Hepatocyte (in vitro differentiated cells): ENCODE measurements around the gene RFNG. TPM values are rescaled to one million over a fixed set of nuclear protein-coding genes. Genes with fewer than 3 reads are reported as not detected.

ENCODE experiments used
- DNase-seq: peaks from one replicate; pipeline ENCODE4 v3.0.0-alpha.2; 2016; ENCODE audit warnings: low spot score
- H2AFZ ChIP-seq: fragments of 200-600 bp; sonication (generic); 2 replicates; pipeline ENCODE4 v1.6.0; 2016; ENCODE audit warnings: antibody characterized with exemption, mild to moderate bottlenecking
- H3K27ac ChIP-seq: fragments of 200-600 bp; sonication (generic); 2 replicates; pipeline ENCODE4 v1.5.1; 2016; ENCODE audit warnings: mild to moderate bottlenecking
- H3K27me3 ChIP-seq: fragments of 200-600 bp; sonication (generic); 2 replicates; pipeline ENCODE4 v1.6.1; 2016
- H3K36me3 ChIP-seq: fragments of 200-600 bp; sonication (generic); replicated peaks from 2 replicates; pipeline ENCODE4 v1.5.1; 2016; ENCODE audit warnings: low read depth; ENCODE audit not compliant: insufficient read depth
- H3K4me1 ChIP-seq: fragments of 200-600 bp; sonication (generic); 2 replicates; pipeline ENCODE4 v1.5.1; 2016; ENCODE audit warnings: mild to moderate bottlenecking, moderate library complexity; ENCODE audit not compliant: insufficient read depth
- H3K4me2 ChIP-seq: fragments of 200-600 bp; sonication (generic); 2 replicates; pipeline ENCODE4 v1.6.0; 2016
- H3K4me3 ChIP-seq: fragments of 200-600 bp; sonication (generic); 2 replicates; pipeline ENCODE4 v1.5.1; 2016; ENCODE audit warnings: mild to moderate bottlenecking
- H3K79me2 ChIP-seq: fragments of 200-600 bp; sonication (generic); 2 replicates; pipeline ENCODE4 v1.6.0; 2017; ENCODE audit warnings: mild to moderate bottlenecking
- H3K9me2 ChIP-seq: fragments of 200-600 bp; sonication (generic); replicated peaks from 2 replicates; pipeline ENCODE4 v1.6.0; 2017; ENCODE audit warnings: mild to moderate bottlenecking; ENCODE audit not compliant: insufficient read depth
- H3K9me3 ChIP-seq: fragments of 200-600 bp; sonication (generic); 2 replicates; pipeline ENCODE4 v1.5.1; 2016; ENCODE audit warnings: low read depth, mild to moderate bottlenecking
- H4K20me1 ChIP-seq: fragments of 200-600 bp; sonication (generic); 2 replicates; pipeline ENCODE4 v1.6.0; 2016; ENCODE audit warnings: mild to moderate bottlenecking; ENCODE audit not compliant: insufficient read depth, poor library complexity, severe bottlenecking
- CTCF ChIP-seq: fragments of 200-600 bp; sonication (generic); IDR thresholded peaks from 2 replicates; pipeline ENCODE4 v1.5.1; 2016; ENCODE audit warnings: antibody characterized with exemption, mild to moderate bottlenecking; ENCODE audit not compliant: poor library complexity
- EZH2 ChIP-seq: fragments of 200-600 bp; sonication (generic); IDR thresholded peaks from 2 replicates; pipeline ENCODE4 v1.6.1; 2016; ENCODE audit warnings: antibody characterized with exemption, mild to moderate bottlenecking, borderline replicate concordance
- EZH2phosphoT487 ChIP-seq: fragments of 200-600 bp; sonication (generic); IDR thresholded peaks from one replicate; pipeline ENCODE4 v1.6.1; 2018; ENCODE audit warnings: antibody characterized with exemption, mild to moderate bottlenecking, low read depth, moderate library complexity; ENCODE audit not compliant: unreplicated experiment, severe bottlenecking
- WGBS: methylation state at CpG from one replicate; pipeline ENCODE4 v1.1.6; 2016; ENCODE audit warnings: low lambda C conversion rate; ENCODE audit errors: missing lambda C conversion rate; 5-methylcytosine and 5-hydroxymethylcytosine counted together
- polyA plus RNA-seq: library from polyadenylated mRNA; unstranded; fragments of >200 nt; fragmentation: Nextera tagmentation; extraction: Ambion mirVana; gene quantifications from 2 replicates; pipeline ENCODE4 v1.2.1, GENCODE V29; 2016
- total RNA-seq: library from RNA; depleted of rRNA; stranded (reverse); fragments of >200 nt; gene quantifications from 2 replicates; pipeline ENCODE4 v1.2.3, GENCODE V29; 2014

RFNG gene
- total and polyA plus RNA-seq, 2 experiments from 2014 or later, result 43.2 to 109 TPM

GRCh38 chr17:81998212-81998611 lies 53.4 kb downstream of the RFNG start:
- H3K4me2 ChIP-seq, result no peak overlapping the region
- DNase-seq, result no peak
- peak overlapping the region; percentile 10 for H3K27ac ChIP-seq
- no peak overlapping the region for H2AFZ ChIP-seq
- peaks cover 17% of the 10 kb centered on the region for H3K4me1 ChIP-seq
- no peaks in the 10 kb centered on the region for H4K20me1 ChIP-seq
- H3K36me3 ChIP-seq, result no peaks in the 10 kb centered on the region
- TF ChIP-seq EZH2 (no peak), CTCF (no peak), EZH2phosphoT487 (no peak)
- H3K9me3 ChIP-seq, result no peaks in the 10 kb centered on the region
- 86% methylated on average over 7 of the region's 7 CpGs for WGBS
- H3K27me3 ChIP-seq, result no peaks in the 10 kb centered on the region
- no peak overlapping the region for H3K4me3 ChIP-seq
- H3K79me2 ChIP-seq, result peaks cover 7% of the 10 kb centered on the region
- H3K9me2 ChIP-seq, result no peaks in the 10 kb centered on the region

Other genes starting within 250 kb of the RFNG start
- 2.4 and 2.9 TPM in 2 replicates for gene GCGR, start 247.7 kb downstream of the RFNG start, total RNA-seq
- 2.5 and 3.8 TPM in 2 replicates for gene GCGR, start 247.7 kb downstream of the RFNG start, polyA plus RNA-seq
- 63.3 and 66.1 TPM in 2 replicates for gene MCRIP1, start 218.5 kb downstream of the RFNG start, total RNA-seq
- gene MCRIP1, start 218.5 kb downstream of the RFNG start, polyA plus RNA-seq, result 118 and 138 TPM in 2 replicates
- gene PPP1R27, start 216.8 kb downstream of the RFNG start, total RNA-seq, result not detected in 2 replicates
- gene PPP1R27, start 216.8 kb downstream of the RFNG start, polyA plus RNA-seq, result 0.56 and 0.72 TPM in 2 replicates
- gene P4HB, start 191.3 kb downstream of the RFNG start, total RNA-seq, result 1,163 and 1,316 TPM in 2 replicates
- 1,233 and 1,240 TPM in 2 replicates for gene P4HB, start 191.3 kb downstream of the RFNG start, polyA plus RNA-seq
- gene ARHGDIA, start 180.5 kb downstream of the RFNG start, total RNA-seq, result 57.0 and 80.7 TPM in 2 replicates
- gene ARHGDIA, start 180.5 kb downstream of the RFNG start, polyA plus RNA-seq, result 295 and 311 TPM in 2 replicates
- 50.9 and 55.3 TPM in 2 replicates for gene ALYREF, start 160.2 kb downstream of the RFNG start, total RNA-seq
- gene ALYREF, start 160.2 kb downstream of the RFNG start, polyA plus RNA-seq, result 96.4 and 106 TPM in 2 replicates
- gene ANAPC11, start 160.1 kb downstream of the RFNG start, total RNA-seq, result 129 and 155 TPM in 2 replicates
- 307 and 345 TPM in 2 replicates for gene ANAPC11, start 160.1 kb downstream of the RFNG start, polyA plus RNA-seq
- gene NPB, start 149.6 kb downstream of the RFNG start, total RNA-seq, result 0.47 and 2.6 TPM in 2 replicates
- 2.2 and 3.2 TPM in 2 replicates for gene NPB, start 149.6 kb downstream of the RFNG start, polyA plus RNA-seq
- 81.1 and 84.7 TPM in 2 replicates for gene PCYT2, start 140.4 kb downstream of the RFNG start, total RNA-seq
- 124 and 126 TPM in 2 replicates for gene PCYT2, start 140.4 kb downstream of the RFNG start, polyA plus RNA-seq
- gene SIRT7, start 133.6 kb downstream of the RFNG start, total RNA-seq, result 16.5 and 18.6 TPM in 2 replicates
- gene SIRT7, start 133.6 kb downstream of the RFNG start, polyA plus RNA-seq, result 35.2 and 36.0 TPM in 2 replicates
- 18.1 and 21.3 TPM in 2 replicates for gene MAFG, start 124.1 kb downstream of the RFNG start, total RNA-seq
- gene MAFG, start 124.1 kb downstream of the RFNG start, polyA plus RNA-seq, result 28.5 and 37.4 TPM in 2 replicates
- gene PYCR1, start 114.5 kb downstream of the RFNG start, total RNA-seq, result 109 and 113 TPM in 2 replicates
- gene PYCR1, start 114.5 kb downstream of the RFNG start, polyA plus RNA-seq, result 149 and 162 TPM in 2 replicates
- not detected in 2 replicates for gene MYADML2, start 104.6 kb downstream of the RFNG start, total RNA-seq
- 0.06 TPM in 2 replicates for gene MYADML2, start 104.6 kb downstream of the RFNG start, polyA plus RNA-seq
- 1.0 and 1.8 TPM in 2 replicates for gene NOTUM, start 90.6 kb downstream of the RFNG start, total RNA-seq
- 1.2 and 4.7 TPM in 2 replicates for gene NOTUM, start 90.6 kb downstream of the RFNG start, polyA plus RNA-seq
- gene ASPSCR1, start 74.2 kb downstream of the RFNG start, total RNA-seq, result 27.5 and 28.4 TPM in 2 replicates
- 45.9 and 56.8 TPM in 2 replicates for gene ASPSCR1, start 74.2 kb downstream of the RFNG start, polyA plus RNA-seq
- 58.2 and 64.5 TPM in 2 replicates for gene CENPX, start 28.9 kb downstream of the RFNG start, total RNA-seq
- gene CENPX, start 28.9 kb downstream of the RFNG start, polyA plus RNA-seq, result 83.2 and 84.3 TPM in 2 replicates
- 12.8 and 15.5 TPM in 2 replicates for gene LRRC45, start 28.5 kb downstream of the RFNG start, total RNA-seq
- gene LRRC45, start 28.5 kb downstream of the RFNG start, polyA plus RNA-seq, result 14.7 and 17.2 TPM in 2 replicates
- gene RAC3, start 20.1 kb downstream of the RFNG start, total RNA-seq, result 11.8 and 13.7 TPM in 2 replicates
- 5.2 and 5.5 TPM in 2 replicates for gene RAC3, start 20.1 kb downstream of the RFNG start, polyA plus RNA-seq
- gene DCXR, start 14.1 kb downstream of the RFNG start, total RNA-seq, result 118 and 125 TPM in 2 replicates
- gene DCXR, start 14.1 kb downstream of the RFNG start, polyA plus RNA-seq, result 185 and 207 TPM in 2 replicates
- 101 and 124 TPM in 2 replicates for gene GPS1, start 87 bp upstream of the RFNG start, total RNA-seq
- 160 and 167 TPM in 2 replicates for gene GPS1, start 87 bp upstream of the RFNG start, polyA plus RNA-seq
- gene DUS1L, start 14.0 kb upstream of the RFNG start, total RNA-seq, result 71.5 and 71.9 TPM in 2 replicates
- gene DUS1L, start 14.0 kb upstream of the RFNG start, polyA plus RNA-seq, result 160 and 202 TPM in 2 replicates
- gene FASN, start 46.4 kb upstream of the RFNG start, total RNA-seq, result 67.2 and 118 TPM in 2 replicates
- 71.5 and 77.6 TPM in 2 replicates for gene FASN, start 46.4 kb upstream of the RFNG start, polyA plus RNA-seq
- gene CCDC57, start 161.0 kb upstream of the RFNG start, total RNA-seq, result 10.0 and 15.7 TPM in 2 replicates
- gene CCDC57, start 161.0 kb upstream of the RFNG start, polyA plus RNA-seq, result 29.8 and 49.5 TPM in 2 replicates
- gene SLC16A3, start 177.2 kb upstream of the RFNG start, total RNA-seq, result 240 and 290 TPM in 2 replicates
- 114 and 125 TPM in 2 replicates for gene SLC16A3, start 177.2 kb upstream of the RFNG start, polyA plus RNA-seq
- gene CSNK1D, start 221.9 kb upstream of the RFNG start, total RNA-seq, result 55.7 and 72.5 TPM in 2 replicates
- 152 and 193 TPM in 2 replicates for gene CSNK1D, start 221.9 kb upstream of the RFNG start, polyA plus RNA-seq